ENCODE data around the gene RPL21.
"Not testable (repeated sequence)": the region's sequence is repeated elsewhere in the genome, so short reads cannot be mapped to it uniquely, and the experiment has no call there.

- not testable (repeated sequence) for TF ChIP-seq CTCF (IDR thresholded peaks at IDR 0.05; ENCODE audit: insufficient read depth, low read length, poor library complexity, severe bottlenecking); EZH2phosphoT487 (conservative IDR thresholded peaks at IDR 0.05; ENCODE audit: low read length)
These were observed 49.0 kb downstream of the RPL21 start for GRCh38 chr13:27300406-27300805.

Data from SU-DHL-6 (cell line).